Lung (tissue), 12 donors: Measurements from ENCODE around the gene PLEKHN1. TPM values are rescaled to one million over a fixed set of nuclear protein-coding genes. Genes with fewer than 3 reads are reported as not detected.
A peak's percentile ranks its signal among the peaks of the same experiment; 100 is the strongest.

Experiments
- ATAC-seq: fragments of 200-7000 bp; cut with Tn5 transposase; one replicate; pipeline ENCODE4 v1.9.1; 2020; ENCODE audit warnings: moderate number of reproducible peaks; ENCODE audit not compliant: insufficient read depth, low FRiP score
- DNase-seq, 3 donors: peaks; one replicate each; pipeline ENCODE4 v3.0.0-alpha.2; 2013 to 2017
- H3K27ac ChIP-seq, 2 donors: one replicate each; pipeline ENCODE4 v1.5.1; 2013; ENCODE audit warnings: mild to moderate bottlenecking in 2 of 2, moderate library complexity in 2 of 2, control low read depth in 1 of 2, inconsistent platforms in 1 of 2, low read depth in 1 of 2, low read length in 1 of 2
- H3K27me3 ChIP-seq, 3 donors: one replicate each; pipeline ENCODE4 v1.5.1; 2013; ENCODE audit warnings: low read length in 2 of 3; ENCODE audit not compliant: control insufficient read depth in 3 of 3, insufficient read depth in 3 of 3
- H3K36me3 ChIP-seq, 4 donors: one replicate each; pipeline ENCODE4 v1.5.1; 2013; ENCODE audit warnings: low read length in 4 of 4, mild to moderate bottlenecking in 1 of 4, moderate library complexity in 1 of 4; ENCODE audit not compliant: control insufficient read depth in 4 of 4, insufficient read depth in 4 of 4
- H3K4me1 ChIP-seq, 5 donors: one replicate each; pipeline ENCODE4 v1.5.1; 2013; ENCODE audit warnings: low read length in 5 of 5, mild to moderate bottlenecking in 2 of 5, moderate library complexity in 1 of 5; ENCODE audit not compliant: control insufficient read depth in 5 of 5, insufficient read depth in 5 of 5
- H3K4me3 ChIP-seq: one replicate; pipeline ENCODE4 v1.5.1; 2013; ENCODE audit warnings: mild to moderate bottlenecking, control low read depth, moderate library complexity
- H3K9ac ChIP-seq, 2 donors: one replicate each; pipeline ENCODE4 v1.5.1; 2013; ENCODE audit warnings: low read length in 2 of 2, control low read depth in 1 of 2; ENCODE audit not compliant: insufficient read depth in 1 of 2
- H3K9me3 ChIP-seq, 4 donors: one replicate each; pipeline ENCODE4 v1.5.1; 2013; ENCODE audit warnings: low read length in 3 of 4, mild to moderate bottlenecking in 1 of 4, moderate library complexity in 1 of 4; ENCODE audit not compliant: control insufficient read depth in 4 of 4, insufficient read depth in 3 of 4
- CTCF ChIP-seq: IDR thresholded peaks from 2 replicates; pipeline ENCODE4 v1.5.1; 2012; ENCODE audit warnings: mild to moderate bottlenecking; ENCODE audit errors: control extremely low read depth, extremely low read depth
- WGBS, 2 donors: extraction: QIAGEN DNeasy Blood & Tissue Kit; methylation state at CpG; one replicate each; pipeline ENCODE4 v1.1.7; 2013; 5-methylcytosine and 5-hydroxymethylcytosine counted together
- polyA plus RNA-seq, 2 donors: library from polyadenylated mRNA; stranded (reverse); fragments of 200-250 nt; gene quantifications; one replicate each; pipeline ENCODE4 v1.2.1, GENCODE V29; 2013
- total RNA-seq, 2 donors: library from RNA; depleted of rRNA in 1 of 2; stranded (reverse); fragments of >200 nt in 1 of 2; gene quantifications; one replicate each; pipeline ENCODE4 v1.2.1, GENCODE V29; 2014 to 2021
- donor health status: control.
- donor health status: control.
- donor health status: Bipolar disorder and iron deficiency.
- donor health status: healthy.
- donor health status: DM: yes; HTN: yes; CAD: no.

Gene PLEKHN1
- total and polyA plus RNA-seq, 4 donors = 2.0 to 5.1 (median 2.4) TPM

- DNase-seq (peak; percentile 86 to 93 (median 88)), ATAC-seq (no peak)
- H3K36me3 ChIP-seq = no peaks in the 10 kb centered on the region
- WGBS, 2 donors = 24 to 29% methylated on average over 33 of the region's 33 CpGs
- H3K27ac ChIP-seq = peak overlapping the region in 1 of 2 donors; percentile 66
- H3K4me1 ChIP-seq = peaks cover 0 to 35% (median 27%) of the 10 kb centered on the region in 5 donors
- H3K9me3 ChIP-seq = no peaks in the 10 kb centered on the region
- no peaks in the 10 kb centered on the region for H3K27me3 ChIP-seq
- peak overlapping the region; percentile 17 for H3K4me3 ChIP-seq
- no peak for TF ChIP-seq CTCF
- no peak overlapping the region for H3K9ac ChIP-seq
These were observed 55.0 kb downstream of the PLEKHN1 start for GRCh38 chr1:1021010-1021919.

- no peak for ATAC-seq
- H3K4me1 ChIP-seq = peaks cover 0 to 38% (median 29%) of the 10 kb centered on the region in 5 donors
- no peak overlapping the region for H3K9ac ChIP-seq
- H3K27me3 ChIP-seq = no peaks in the 10 kb centered on the region
- H3K36me3 ChIP-seq = no peaks in the 10 kb centered on the region
- no peak for DNase-seq
- no peak overlapping the region for H3K27ac ChIP-seq
- H3K4me3 ChIP-seq = no peak overlapping the region
- TF ChIP-seq CTCF = no peak
- H3K9me3 ChIP-seq = no peaks in the 10 kb centered on the region
- 86 to 87% methylated on average over 10 of the region's 10 CpGs for WGBS, 2 donors
These were observed 55.6 kb downstream of the PLEKHN1 start for GRCh38 chr1:1021920-1022259.

- H3K4me1 ChIP-seq = peaks cover 0 to 38% (median 29%) of the 10 kb centered on the region in 5 donors
- peaks cover 0 to 1% (median 0%) of the 10 kb centered on the region in 4 donors for H3K36me3 ChIP-seq
- H3K9ac ChIP-seq = no peak overlapping the region
- no peak overlapping the region for H3K4me3 ChIP-seq
- TF ChIP-seq CTCF = no peak
- whole genome bisulfite sequencing, 2 donors = 81 to 83% methylated on average over 27 of the region's 27 CpGs
- H3K27me3 ChIP-seq = no peaks in the 10 kb centered on the region
- H3K9me3 ChIP-seq = no peaks in the 10 kb centered on the region
- ATAC-seq (no peak), DNase-seq (no peak)
- no peak overlapping the region for H3K27ac ChIP-seq
These were observed 56.2 kb downstream of the PLEKHN1 start for GRCh38 chr1:1022302-1023009.
